HG03066 (cell line): ENCODE measurements around the gene ERBIN.
"Not testable (repeated sequence)": the region's sequence is repeated elsewhere in the genome, so short reads cannot be mapped to it uniquely, and the experiment has no call there.

Source experiments
- ATAC-seq: cut with Tn5 transposase; IDR thresholded peaks from one replicate; pipeline ENCODE4 v1.9.1; 2021; ENCODE audit warnings: low read depth; ENCODE audit not compliant: unreplicated experiment

ERBIN gene

GRCh38 chr5:65914641-65915196, 11.7 kb upstream of the ERBIN start:
- no peak for ATAC-seq

GRCh38 chr5:65915661-65916060, 10.7 kb upstream of the ERBIN start:
- not testable (repeated sequence) for ATAC-seq

- no peak for ATAC-seq
These were observed 10.3 kb upstream of the ERBIN start for GRCh38 chr5:65916066-65916465.

GRCh38 chr5:65916636-65917035, 9.7 kb upstream of the ERBIN start:
- ATAC-seq: no peak

- no peak for ATAC-seq
These were observed 6.6 kb upstream of the ERBIN start for GRCh38 chr5:65919773-65920172.

GRCh38 chr5:65923339-65923738, 3.0 kb upstream of the ERBIN start:
- ATAC-seq: no peak

- ATAC-seq: no peak
These were observed 1.9 kb upstream of the ERBIN start for GRCh38 chr5:65924366-65925043.

GRCh38 chr5:65925044-65925600, 1.3 kb upstream of the ERBIN start:
- peak; percentile 54 for ATAC-seq

GRCh38 chr5:65925601-65926275, 637 bp upstream of the ERBIN start:
- ATAC-seq: peak; percentile 55

- no peak for ATAC-seq
These were observed 518 bp downstream of the ERBIN start for GRCh38 chr5:65926893-65927292.

- ATAC-seq: no peak
These were observed 1.3 kb downstream of the ERBIN start for GRCh38 chr5:65927503-65928321.

- ATAC-seq: no peak
These were observed 2.0 kb downstream of the ERBIN start for GRCh38 chr5:65928322-65928752.

- no peak for ATAC-seq
These were observed 2.5 kb downstream of the ERBIN start for GRCh38 chr5:65928860-65929259.

GRCh38 chr5:65932676-65933075, 6.3 kb downstream of the ERBIN start:
- no peak for ATAC-seq

- no peak for ATAC-seq
These were observed 6.9 kb downstream of the ERBIN start for GRCh38 chr5:65933295-65933694.

GRCh38 chr5:65938256-65938655, 11.9 kb downstream of the ERBIN start:
- peak; percentile 60 for ATAC-seq

- no peak for ATAC-seq
These were observed 17.4 kb downstream of the ERBIN start for GRCh38 chr5:65943771-65944170.

- ATAC-seq: no peak
These were observed 19.9 kb downstream of the ERBIN start for GRCh38 chr5:65946198-65946745.

- no peak for ATAC-seq
These were observed 21.9 kb downstream of the ERBIN start for GRCh38 chr5:65948115-65948747.

GRCh38 chr5:65951330-65951729, 25.0 kb downstream of the ERBIN start:
- ATAC-seq: no peak
